H9 (cell line): Measurements from ENCODE around the gene PASK. TPM values are rescaled to one million over a fixed set of nuclear protein-coding genes. Genes with fewer than 3 reads are reported as not detected.

ENCODE experiments used
- DNase-seq: peaks from one replicate; pipeline ENCODE4 v3.0.0-alpha.2; 2017
- H2AFZ ChIP-seq: one replicate; pipeline ENCODE4 v1.6.1; 2013; ENCODE audit warnings: mild to moderate bottlenecking, low read length, control low read depth, moderate library complexity
- H2AK5ac ChIP-seq: 2 replicates; pipeline ENCODE4 v1.6.1; 2013; ENCODE audit warnings: low read length, control low read depth, mixed read lengths; ENCODE audit not compliant: insufficient read length
- H2BK120ac ChIP-seq: one replicate; pipeline ENCODE4 v1.6.1; 2013; ENCODE audit warnings: low read depth, mild to moderate bottlenecking, low read length, control low read depth, inconsistent platforms; ENCODE audit not compliant: poor library complexity, severe bottlenecking
- H2BK12ac ChIP-seq: 2 replicates; pipeline ENCODE4 v1.6.1; 2013; ENCODE audit warnings: low read length, control low read depth, mixed read lengths, low read depth; ENCODE audit not compliant: insufficient read length
- H2BK15ac ChIP-seq: 2 replicates; pipeline ENCODE4 v1.6.1; 2013; ENCODE audit warnings: low read depth, low read length, control low read depth
- H2BK20ac ChIP-seq: one replicate; pipeline ENCODE4 v1.6.1; 2013; ENCODE audit warnings: low read depth, mild to moderate bottlenecking, low read length, control low read depth, inconsistent platforms; ENCODE audit not compliant: poor library complexity, severe bottlenecking
- H2BK5ac ChIP-seq: 2 replicates; pipeline ENCODE4 v1.6.1; 2013; ENCODE audit warnings: low read length, control low read depth, mixed read lengths; ENCODE audit not compliant: insufficient read length
- H3K14ac ChIP-seq: 2 replicates; pipeline ENCODE4 v1.6.1; 2013; ENCODE audit warnings: low read length, control low read depth; ENCODE audit not compliant: insufficient read depth
- H3K18ac ChIP-seq: 2 replicates; pipeline ENCODE4 v1.6.1; 2013; ENCODE audit warnings: low read depth, mild to moderate bottlenecking, mixed read lengths, low read length, control low read depth; ENCODE audit not compliant: insufficient read length
- H3K23ac ChIP-seq: 2 replicates; pipeline ENCODE4 v1.6.1; 2013; ENCODE audit warnings: low read length, control low read depth, mixed read lengths, low read depth; ENCODE audit not compliant: insufficient read length
- H3K23me2 ChIP-seq: 2 replicates; pipeline ENCODE4 v1.6.1; 2013; ENCODE audit warnings: low read depth, mild to moderate bottlenecking, mixed read lengths, low read length, control low read depth; ENCODE audit not compliant: insufficient read length, poor library complexity, severe bottlenecking
- H3K27ac ChIP-seq: 2 replicates; pipeline ENCODE4 v1.5.1; 2013; ENCODE audit warnings: low read length, control low read depth, mixed read lengths, low read depth; ENCODE audit not compliant: insufficient read length
- H3K27me3 ChIP-seq: 2 replicates; pipeline ENCODE4 v1.6.1; 2013; ENCODE audit warnings: low read length, control low read depth, inconsistent platforms; ENCODE audit not compliant: insufficient read depth
- H3K4ac ChIP-seq: 2 replicates; pipeline ENCODE4 v1.6.1; 2013; ENCODE audit warnings: low read depth, mild to moderate bottlenecking, control low read depth, inconsistent platforms, low read length, moderate library complexity
- H3K4me1 ChIP-seq: 2 replicates; pipeline ENCODE4 v1.6.1; 2013; ENCODE audit warnings: low read length, control low read depth, inconsistent platforms; ENCODE audit not compliant: insufficient read depth
- H3K4me2 ChIP-seq: 2 replicates; pipeline ENCODE4 v1.6.1; 2013; ENCODE audit warnings: low read length, control low read depth, mixed read lengths; ENCODE audit not compliant: insufficient read length, insufficient read depth
- H3K56ac ChIP-seq: 2 replicates; pipeline ENCODE4 v1.6.1; 2013; ENCODE audit warnings: low read depth, mild to moderate bottlenecking, mixed read lengths, low read length, control low read depth; ENCODE audit not compliant: insufficient read length
- H3K79me1 ChIP-seq: 2 replicates; pipeline ENCODE4 v1.6.1; 2013; ENCODE audit warnings: low read depth, mild to moderate bottlenecking, moderate library complexity, low read length, control low read depth, inconsistent platforms; ENCODE audit not compliant: insufficient read depth, poor library complexity, severe bottlenecking
- H3K79me2 ChIP-seq: 2 replicates; pipeline ENCODE4 v1.6.1; 2013; ENCODE audit warnings: low read length, control low read depth, inconsistent platforms; ENCODE audit not compliant: insufficient read depth
- H3K9ac ChIP-seq: 2 replicates; pipeline ENCODE4 v1.6.1; 2013; ENCODE audit warnings: low read length, control low read depth, mixed read lengths; ENCODE audit not compliant: insufficient read length; ENCODE audit errors: extremely low read depth
- H3K9me3 ChIP-seq: one replicate; pipeline ENCODE4 v1.6.1; 2013; ENCODE audit warnings: low read depth, low read length, inconsistent platforms; ENCODE audit not compliant: control insufficient read depth
- H3T11ph ChIP-seq: one replicate; pipeline ENCODE4 v1.6.1; 2013; ENCODE audit warnings: mild to moderate bottlenecking, low read length, control low read depth, inconsistent platforms
- H4K20me1 ChIP-seq: one replicate; pipeline ENCODE4 v1.6.1; 2013; ENCODE audit not compliant: control insufficient read depth, insufficient read length, insufficient read depth
- H4K5ac ChIP-seq: 2 replicates; pipeline ENCODE4 v1.6.1; 2013; ENCODE audit warnings: low read depth, mild to moderate bottlenecking, mixed read lengths, low read length, control low read depth; ENCODE audit not compliant: insufficient read length
- H4K8ac ChIP-seq: replicated peaks from 2 replicates; pipeline ENCODE4 v1.6.1; 2013; ENCODE audit warnings: low read length, control low read depth, mixed read lengths, low read depth; ENCODE audit not compliant: insufficient read length
- H4K91ac ChIP-seq: 2 replicates; pipeline ENCODE4 v1.6.1; 2013; ENCODE audit warnings: low read depth, mild to moderate bottlenecking, moderate library complexity, mixed read lengths, low read length, control low read depth; ENCODE audit not compliant: insufficient read length
- H3K27ac Mint-ChIP-seq, 3 experiments: 2 replicates in 2 of 3; 3 replicates in 1 of 3; pipeline ENCODE4 v1.8.0; 2020 to 2021; ENCODE audit warnings: mixed read lengths in 3 of 3, mild to moderate bottlenecking in 1 of 3, moderate library complexity in 1 of 3
- H3K27me3 Mint-ChIP-seq: 2 replicates; pipeline ENCODE4 v1.8.0; 2021; ENCODE audit warnings: low read depth, mild to moderate bottlenecking, moderate library complexity, mixed read lengths
- H3K36me3 Mint-ChIP-seq, 3 experiments: 2 replicates in 2 of 3; 3 replicates in 1 of 3; pipeline ENCODE4 v1.8.0; 2020 to 2021; ENCODE audit warnings: low read depth in 3 of 3, mixed read lengths in 3 of 3; ENCODE audit not compliant: insufficient read depth in 1 of 3
- H3K4me1 Mint-ChIP-seq, 2 experiments: 2 replicates each; pipeline ENCODE4 v1.8.0; 2020; ENCODE audit warnings: mixed read lengths in 2 of 2
- H3K4me3 Mint-ChIP-seq, 2 experiments: 2 replicates in 1 of 2; 3 replicates in 1 of 2; pipeline ENCODE4 v1.8.0; 2020 to 2021; ENCODE audit warnings: mild to moderate bottlenecking in 2 of 2, mixed read lengths in 2 of 2, moderate library complexity in 1 of 2
- H3K9me3 Mint-ChIP-seq, 2 experiments: 2 replicates in 1 of 2; 3 replicates in 1 of 2; pipeline ENCODE4 v1.8.0; 2020; ENCODE audit warnings: mild to moderate bottlenecking in 2 of 2, mixed read lengths in 2 of 2, moderate library complexity in 1 of 2
- WGBS: extraction: QIAGEN DNeasy Blood & Tissue Kit; methylation state at CpG from one replicate; pipeline ENCODE4 v1.1.7; 2013; ENCODE audit warnings: missing lambda C conversion rate, low lambda C conversion rate, mixed read lengths; ENCODE audit not compliant: insufficient read length; ENCODE audit errors: extremely low coverage; 5-methylcytosine and 5-hydroxymethylcytosine counted together
- total RNA-seq: library from RNA; stranded (reverse); gene quantifications from 2 replicates; pipeline ENCODE4 v1.2.1, GENCODE V29; 2021
- TF ChIP-seq, protein P1 (sequence below): fragments of 200-600 bp; sonication (generic); conservative IDR thresholded peaks from 3 replicates; pipeline ENCODE4 v1.8.0; 2021; ENCODE audit warnings: antibody characterized with exemption, mild to moderate bottlenecking

PASK gene
- total RNA-seq, 1 experiment from 2014 or later, result 68.0 TPM

DNA sequence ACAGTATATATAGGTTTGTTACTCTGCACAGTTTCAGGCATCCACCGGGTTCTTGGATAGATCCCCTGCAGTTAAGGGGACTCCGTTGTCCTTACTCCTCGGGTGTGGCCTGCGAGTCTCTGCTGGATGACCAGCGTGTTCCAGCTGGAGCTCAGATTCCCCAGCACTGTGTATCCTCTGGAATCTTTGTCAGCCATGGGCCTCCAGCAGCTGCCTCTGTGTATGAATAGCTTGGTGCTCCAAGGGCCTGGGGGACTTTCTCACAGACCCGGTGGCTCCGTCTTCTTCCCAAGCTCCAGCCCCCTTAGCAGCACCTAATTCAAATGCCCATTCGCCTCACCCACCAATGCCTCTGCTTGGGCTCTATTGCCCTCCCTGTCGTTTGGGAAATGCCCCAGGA is 45.5 kb upstream of the PASK start:
- no peaks in the 10 kb centered on the region for H3K79me1 ChIP-seq
- Mint-ChIP-seq H3K27me3 (no peaks in the 10 kb centered on the region; the same call in 1 of the 2 replicates), H3K27ac (no peak overlapping the region), H3K9me3 (no peaks in the 10 kb centered on the region), H3K4me3 (no peak overlapping the region), H3K4me1 (peaks cover 0 to under 1% of the 10 kb centered on the region in 2 experiments; a peak in 1 of 4 replicates), H3K36me3 (no peaks in the 10 kb centered on the region)
- H3K9me3 ChIP-seq, result no peaks in the 10 kb centered on the region
- no peak overlapping the region for H2AK5ac ChIP-seq
- H4K20me1 ChIP-seq, result no peaks in the 10 kb centered on the region
- no peak overlapping the region for H3K4ac ChIP-seq
- no peak overlapping the region for H4K91ac ChIP-seq
- no peak overlapping the region for H3T11ph ChIP-seq
- H3K9ac ChIP-seq, result no peak overlapping the region
- no peaks in the 10 kb centered on the region for H3K4me1 ChIP-seq
- no peak overlapping the region for H4K8ac ChIP-seq
- H3K23ac ChIP-seq, result no peak overlapping the region
- H2BK120ac ChIP-seq, result no peak overlapping the region
- no peaks in the 10 kb centered on the region for H3K79me2 ChIP-seq
- TF ChIP-seq, protein P1, sequence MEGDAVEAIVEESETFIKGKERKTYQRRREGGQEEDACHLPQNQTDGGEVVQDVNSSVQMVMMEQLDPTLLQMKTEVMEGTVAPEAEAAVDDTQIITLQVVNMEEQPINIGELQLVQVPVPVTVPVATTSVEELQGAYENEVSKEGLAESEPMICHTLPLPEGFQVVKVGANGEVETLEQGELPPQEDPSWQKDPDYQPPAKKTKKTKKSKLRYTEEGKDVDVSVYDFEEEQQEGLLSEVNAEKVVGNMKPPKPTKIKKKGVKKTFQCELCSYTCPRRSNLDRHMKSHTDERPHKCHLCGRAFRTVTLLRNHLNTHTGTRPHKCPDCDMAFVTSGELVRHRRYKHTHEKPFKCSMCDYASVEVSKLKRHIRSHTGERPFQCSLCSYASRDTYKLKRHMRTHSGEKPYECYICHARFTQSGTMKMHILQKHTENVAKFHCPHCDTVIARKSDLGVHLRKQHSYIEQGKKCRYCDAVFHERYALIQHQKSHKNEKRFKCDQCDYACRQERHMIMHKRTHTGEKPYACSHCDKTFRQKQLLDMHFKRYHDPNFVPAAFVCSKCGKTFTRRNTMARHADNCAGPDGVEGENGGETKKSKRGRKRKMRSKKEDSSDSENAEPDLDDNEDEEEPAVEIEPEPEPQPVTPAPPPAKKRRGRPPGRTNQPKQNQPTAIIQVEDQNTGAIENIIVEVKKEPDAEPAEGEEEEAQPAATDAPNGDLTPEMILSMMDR, result no peak
- no peak overlapping the region for H4K5ac ChIP-seq
- no peak overlapping the region for H3K27ac ChIP-seq
- WGBS, result no CpG with 5 or more reads among the region's 9 CpGs
- DNase-seq, result no peak
- H2BK20ac ChIP-seq, result no peak overlapping the region
- H3K18ac ChIP-seq, result no peak overlapping the region
- no peak overlapping the region for H3K56ac ChIP-seq
- H3K14ac ChIP-seq, result no peak overlapping the region
- H2AFZ ChIP-seq, result no peak overlapping the region
- no peaks in the 10 kb centered on the region for H3K27me3 ChIP-seq
- H2BK15ac ChIP-seq, result no peak overlapping the region
- no peak overlapping the region for H3K4me2 ChIP-seq
- H2BK12ac ChIP-seq, result no peak overlapping the region
- no peaks in the 10 kb centered on the region for H3K23me2 ChIP-seq
- H2BK5ac ChIP-seq, result no peak overlapping the region
